GM19351 (cell line): Measurements from ENCODE around the gene FAM120B.
A peak's percentile ranks its signal among the peaks of the same experiment; 100 is the strongest.
"Not testable (repeated sequence)": the region's sequence is repeated elsewhere in the genome, so short reads cannot be mapped to it uniquely, and the experiment has no call there.

Source experiments
- ATAC-seq: cut with Tn5 transposase; IDR thresholded peaks from one replicate; pipeline ENCODE4 v1.9.1; 2021; ENCODE audit warnings: mild to moderate bottlenecking, moderate library complexity; ENCODE audit not compliant: unreplicated experiment

Gene FAM120B

DNA sequence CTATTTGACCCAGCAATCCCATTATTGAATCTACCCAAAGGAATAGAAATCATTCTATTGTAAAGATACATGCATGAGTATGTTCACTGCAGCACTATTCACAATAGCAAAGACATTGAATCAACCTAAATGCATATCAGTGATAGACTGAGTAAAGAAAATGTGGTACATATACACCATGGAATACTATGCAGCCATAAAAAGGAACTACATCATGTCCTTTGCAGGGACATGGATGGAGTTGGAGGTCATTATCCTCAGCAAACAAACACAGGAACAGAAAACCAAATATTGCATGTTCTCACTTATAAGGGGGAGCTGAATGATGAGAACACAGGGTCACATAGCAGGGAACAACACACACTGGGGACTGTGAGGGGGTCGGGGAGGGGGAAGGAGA, 48.6 kb downstream of the FAM120B start:
- ATAC-seq, result not testable (repeated sequence)

DNA sequence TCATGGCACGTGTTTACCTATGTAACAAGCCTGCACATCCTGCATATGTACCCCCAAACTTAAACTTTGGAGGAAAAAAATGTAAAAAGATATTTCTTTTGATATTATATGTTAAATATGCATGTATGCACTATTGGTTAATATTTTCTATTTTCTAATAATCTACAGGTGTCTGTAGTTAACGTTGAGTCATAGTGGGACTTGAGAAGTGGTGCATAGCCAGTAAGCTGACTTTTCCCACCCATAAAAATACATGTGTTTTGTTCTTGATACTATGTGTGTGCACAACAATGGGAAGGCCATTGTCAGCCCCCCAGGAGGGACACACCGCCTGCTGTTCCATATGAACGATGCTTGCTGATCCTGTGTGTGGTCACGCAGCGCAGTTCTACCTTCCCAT, 49.1 kb downstream of the FAM120B start:
- no peak for ATAC-seq

DNA sequence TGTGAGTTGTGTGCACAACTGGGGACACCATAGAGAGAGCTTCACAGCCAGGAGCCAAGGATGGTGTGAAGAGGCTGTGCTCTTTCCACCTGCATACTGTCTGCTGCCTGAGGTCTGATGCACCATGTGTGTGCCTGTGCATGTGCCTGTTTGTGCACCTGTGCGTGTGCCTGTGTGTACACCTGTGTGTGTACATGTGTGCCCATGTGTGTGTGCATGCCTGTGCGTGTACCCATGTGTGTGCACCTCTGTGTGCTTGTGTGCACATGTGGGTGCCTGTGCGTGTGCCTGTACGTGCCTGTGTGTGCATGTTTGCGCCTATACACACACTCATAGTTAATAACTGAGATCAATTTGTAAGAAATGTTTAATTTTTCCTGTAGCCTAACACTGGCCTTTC, 51.3 kb downstream of the FAM120B start:
- ATAC-seq, result no peak

DNA sequence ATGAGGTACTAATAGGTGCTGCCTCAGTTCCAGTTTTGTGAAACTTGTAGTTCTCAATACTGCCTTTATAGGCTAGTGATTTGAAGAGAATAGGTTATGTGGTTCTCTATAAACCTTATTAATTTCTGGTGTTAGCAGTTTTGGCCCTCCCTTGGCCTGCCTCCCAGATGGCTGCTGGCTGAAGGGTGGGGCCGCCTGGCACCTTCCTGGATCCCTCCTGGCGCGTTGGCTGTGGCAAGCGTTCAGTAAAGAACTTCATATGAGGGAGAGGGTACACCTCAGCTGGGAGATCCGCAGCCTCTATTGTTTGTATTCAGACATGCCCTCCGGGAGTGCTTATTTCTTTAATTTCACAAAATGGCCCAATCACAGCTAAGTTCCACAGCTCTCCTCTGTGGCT, 51.9 kb downstream of the FAM120B start:
- ATAC-seq, result no peak

GRCh38 chr6:170360476-170360875, 53.9 kb downstream of the FAM120B start:
- no peak for ATAC-seq

GRCh38 chr6:170361335-170361734, 54.8 kb downstream of the FAM120B start:
- ATAC-seq, result no peak

- no peak for ATAC-seq
Observed at GRCh38 chr6:170362121-170362520, 55.6 kb downstream of the FAM120B start.

DNA sequence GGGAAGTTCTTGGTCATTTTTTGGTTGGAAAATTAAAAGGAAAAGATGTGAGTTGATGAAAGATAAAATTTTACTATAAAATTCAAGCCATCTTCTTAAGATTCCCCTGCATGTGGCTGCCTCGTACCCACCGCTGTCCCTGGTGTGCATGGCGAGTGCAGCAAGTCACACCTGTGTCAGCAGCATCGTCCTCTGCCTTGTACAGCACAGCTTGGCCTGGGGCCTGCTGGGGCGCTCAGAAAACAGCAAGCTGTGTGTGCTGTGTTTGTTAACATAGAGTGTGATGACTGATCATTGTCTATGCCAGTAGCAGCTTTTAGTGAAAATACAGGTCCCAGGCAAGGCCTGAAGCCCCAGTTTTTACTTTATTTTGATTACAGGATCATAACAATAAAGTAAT, 56.7 kb downstream of the FAM120B start:
- ATAC-seq, result no peak

DNA sequence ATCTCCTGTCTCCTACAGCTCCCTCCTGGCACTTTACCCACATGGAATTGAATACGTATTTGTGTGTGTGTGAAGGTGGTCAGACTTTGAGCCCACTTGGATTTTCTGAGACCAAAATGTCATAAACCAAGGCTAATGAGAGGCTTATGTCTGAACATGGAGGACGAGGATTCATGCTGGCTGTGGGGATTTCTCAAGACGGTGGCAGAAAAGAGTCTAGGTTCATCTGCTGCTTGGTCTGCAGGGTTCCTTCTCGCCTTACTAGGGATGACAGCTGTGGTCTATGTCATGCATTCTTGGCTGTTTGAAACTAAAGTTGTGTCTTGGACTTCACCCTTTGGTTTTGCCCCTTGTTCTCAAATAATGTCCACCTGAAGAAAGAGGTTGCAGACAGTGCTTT, 58.6 kb downstream of the FAM120B start:
- no peak for ATAC-seq

DNA sequence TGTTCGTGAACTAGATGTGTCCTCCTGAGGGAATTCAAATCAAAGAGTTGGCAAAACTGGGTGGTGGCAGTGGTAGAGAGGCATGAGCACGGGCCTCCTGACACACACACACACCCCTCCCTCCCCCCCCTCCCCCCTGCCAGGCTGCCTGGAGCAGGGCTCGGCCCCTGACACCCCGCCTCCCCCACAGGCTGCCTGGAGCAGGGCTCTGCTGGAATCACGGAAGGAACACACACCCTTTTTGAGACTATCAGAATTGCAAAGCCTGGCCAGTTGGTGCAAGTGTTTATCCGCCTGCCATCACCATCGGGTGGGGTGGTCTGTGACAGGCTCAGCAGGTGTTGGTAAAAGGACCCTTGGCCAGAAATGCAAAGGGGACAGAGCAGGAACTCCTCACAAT, 59.0 kb downstream of the FAM120B start:
- ATAC-seq, result no peak

DNA sequence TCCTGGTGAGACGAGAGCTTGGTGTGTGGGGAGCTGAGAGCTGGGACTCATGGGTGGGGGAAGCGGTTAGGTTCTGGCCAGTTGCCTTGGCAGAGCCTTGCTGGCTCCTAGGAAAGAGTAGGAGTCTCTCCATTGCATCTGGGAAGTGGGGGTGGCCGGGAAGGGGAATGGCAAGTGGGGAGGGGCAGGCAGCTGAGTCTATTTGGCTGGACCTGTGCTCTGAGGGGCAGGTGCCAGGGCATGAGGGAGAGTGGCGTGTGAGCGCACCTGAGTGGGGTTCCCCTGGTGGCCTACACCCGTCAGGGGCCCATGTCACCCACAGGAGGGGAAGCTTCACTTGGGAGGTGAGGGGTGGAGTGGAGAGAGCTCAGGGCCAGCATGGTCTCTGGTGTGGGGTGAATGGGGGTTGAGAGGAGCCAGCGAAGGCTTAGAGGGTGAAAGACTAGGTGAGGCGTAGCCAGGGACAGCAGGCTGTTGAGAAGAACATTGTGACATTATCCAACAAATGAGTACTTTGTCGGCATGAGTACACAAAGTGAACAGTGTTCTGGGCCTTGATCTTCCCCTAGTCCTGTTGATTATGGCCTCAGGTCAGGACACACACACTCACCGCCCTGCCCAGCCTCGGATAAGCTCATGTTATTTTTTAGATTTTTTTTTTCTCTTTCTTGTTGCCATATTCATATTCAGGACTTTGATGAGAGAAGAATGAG, 59.8 kb downstream of the FAM120B start:
- no peak for ATAC-seq

DNA sequence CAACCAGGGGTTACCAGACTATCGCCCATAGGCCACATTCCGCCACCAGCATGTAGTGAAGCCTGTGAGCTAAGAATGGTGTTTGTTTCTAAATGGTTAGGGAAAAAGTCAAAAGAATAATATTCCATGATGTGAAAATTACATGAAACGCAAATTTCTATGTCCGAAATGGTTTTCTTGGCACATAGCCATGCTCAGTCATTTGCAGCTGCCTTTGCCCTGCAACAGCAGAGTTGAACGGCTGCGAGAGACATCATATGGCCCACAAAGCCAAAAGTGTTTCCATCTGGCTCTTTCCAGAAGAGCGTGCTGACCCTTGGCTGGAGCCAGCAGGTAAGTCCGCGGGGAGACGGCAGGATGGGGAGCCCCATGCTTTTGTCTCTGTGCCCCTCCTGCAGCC, 60.7 kb downstream of the FAM120B start:
- ATAC-seq, result no peak

DNA sequence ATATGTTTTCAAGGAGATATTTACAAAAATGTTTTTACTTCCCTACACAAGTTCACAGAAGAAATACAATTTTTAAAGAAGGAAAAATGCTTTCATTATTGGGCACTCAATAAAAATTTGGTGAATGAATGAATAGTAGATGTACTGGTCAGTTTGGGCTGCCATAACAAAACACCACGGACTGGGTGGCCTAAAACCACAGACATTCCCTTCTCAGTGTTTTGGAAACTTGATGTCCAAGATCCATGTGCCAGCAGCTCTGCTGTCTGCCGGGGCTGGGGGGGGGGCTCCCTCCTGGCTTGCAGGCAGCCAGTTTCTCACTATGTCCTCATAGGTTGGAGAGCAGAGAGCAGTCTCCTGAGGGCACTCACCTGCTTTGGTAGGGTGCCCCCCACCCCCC, 62.0 kb downstream of the FAM120B start:
- ATAC-seq, result no peak

DNA sequence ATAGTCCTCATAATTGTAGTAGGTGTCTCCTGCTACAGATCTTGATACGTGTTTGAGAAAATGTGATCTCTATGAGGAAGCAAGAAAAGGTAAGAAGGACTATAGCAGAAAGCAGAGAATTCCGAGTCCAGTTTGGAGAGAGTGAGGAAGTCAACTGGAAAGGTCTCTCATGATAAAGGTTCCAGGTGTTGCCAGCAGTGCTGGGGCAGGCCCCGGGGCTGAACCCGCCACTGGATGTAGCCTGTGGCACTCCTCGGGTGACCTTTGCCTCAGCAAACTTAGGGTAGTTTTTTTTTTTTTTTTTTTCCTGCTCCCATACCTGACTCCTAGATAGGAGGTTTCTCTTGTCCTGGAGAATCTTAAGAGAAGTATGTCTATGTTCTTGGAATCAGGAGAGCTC, 62.8 kb downstream of the FAM120B start:
- no peak for ATAC-seq

DNA sequence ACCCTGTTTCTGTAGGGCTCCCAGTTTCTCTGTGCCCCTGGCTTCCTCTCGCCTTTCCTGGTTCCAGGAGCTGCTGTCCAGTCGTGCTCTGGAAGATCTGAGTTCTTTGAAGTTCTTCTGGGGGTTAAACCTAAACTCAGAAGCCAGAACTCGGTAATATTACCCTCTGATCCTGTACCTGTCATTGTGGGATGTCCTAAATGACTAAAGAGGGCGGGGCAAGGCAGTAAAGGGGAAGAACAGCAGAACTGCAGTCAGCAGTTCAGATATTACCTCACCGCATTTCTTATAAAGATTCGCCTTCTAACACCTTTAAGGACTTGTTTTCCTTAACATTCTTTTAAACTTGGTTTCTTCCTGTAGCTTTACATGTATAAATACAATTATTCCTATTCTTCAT, 63.9 kb downstream of the FAM120B start:
- ATAC-seq, result peak; percentile 82

DNA sequence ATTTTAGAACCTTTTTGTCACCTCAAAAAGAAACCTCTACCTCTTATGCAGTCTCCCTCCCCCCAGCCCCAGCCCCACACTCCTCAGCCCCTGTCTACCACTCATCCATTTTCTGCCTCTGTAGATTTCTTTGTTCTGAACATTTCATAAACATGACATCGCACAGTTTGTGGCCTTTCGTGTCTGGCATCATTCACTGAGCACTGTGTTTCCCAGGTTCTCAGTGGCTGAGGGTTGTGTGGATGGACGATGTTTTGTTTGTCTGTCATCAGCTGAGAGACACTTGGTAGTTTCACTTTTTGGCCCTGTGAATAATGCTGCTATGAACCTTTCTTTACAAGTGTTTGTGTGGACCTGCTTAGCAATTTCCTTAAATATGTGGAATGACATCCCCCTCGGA, 64.5 kb downstream of the FAM120B start:
- no peak for ATAC-seq

DNA sequence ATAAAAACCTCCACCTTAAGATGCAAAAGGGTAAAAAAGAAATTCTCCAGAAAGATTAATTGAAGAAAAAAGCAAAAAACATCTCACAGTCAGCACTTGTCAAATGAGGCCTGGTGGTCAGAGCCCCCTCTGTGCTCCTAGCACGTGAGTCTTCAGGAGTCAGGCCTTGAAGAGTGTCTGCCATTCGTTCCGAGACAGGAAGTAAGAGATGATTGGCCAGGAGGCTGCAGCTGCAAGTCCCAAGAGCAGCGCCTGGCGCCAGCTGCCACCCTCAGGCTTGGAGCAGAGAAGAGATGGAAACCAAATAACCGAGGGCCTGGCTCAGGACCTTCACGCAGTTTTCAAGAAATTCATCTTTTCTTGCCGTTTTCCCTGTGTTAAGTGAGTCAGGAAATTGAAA, 65.0 kb downstream of the FAM120B start:
- no peak for ATAC-seq

GRCh38 chr6:170372380-170373325, 66.1 kb downstream of the FAM120B start:
- ATAC-seq, result no peak

DNA sequence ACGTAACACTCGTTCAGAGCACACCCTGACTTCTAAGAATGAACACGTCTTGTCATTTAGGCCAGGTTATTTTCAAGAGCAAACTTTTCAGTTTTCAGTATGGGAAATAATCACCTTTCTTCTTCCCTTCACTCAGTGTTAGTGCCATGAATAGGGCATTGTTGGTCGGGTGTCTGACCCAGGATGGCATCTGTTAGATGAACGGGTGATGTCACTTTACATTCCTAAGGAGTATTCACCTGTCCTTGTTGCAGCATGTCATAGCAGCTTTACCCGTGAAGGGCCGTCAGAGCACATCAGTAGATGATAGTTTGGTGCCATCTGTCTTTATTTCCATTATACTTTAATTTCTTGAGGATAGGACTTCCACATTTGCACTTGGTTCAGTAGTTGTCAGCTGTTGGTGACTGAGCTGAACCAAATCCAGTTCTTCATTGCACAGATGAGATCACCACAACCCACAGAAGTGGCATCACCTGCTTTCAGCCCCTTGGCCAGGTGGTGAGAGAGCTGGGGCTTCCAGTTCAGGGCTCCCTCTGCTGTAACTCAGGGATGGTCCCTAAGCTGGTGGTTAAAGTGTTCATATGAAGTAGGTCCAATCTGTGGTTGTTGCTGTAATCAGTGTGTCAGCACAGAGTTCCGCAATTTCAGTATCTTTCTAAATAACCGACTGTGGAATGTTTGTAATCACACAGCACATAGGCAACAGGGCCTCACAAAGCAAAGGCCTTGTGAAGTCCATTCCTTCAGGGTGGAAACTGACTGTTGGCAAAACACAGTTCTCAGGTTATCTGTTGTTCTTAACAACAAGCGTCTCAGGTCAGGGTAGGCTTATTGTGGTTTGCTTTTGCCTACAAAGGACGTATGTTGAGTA, 68.2 kb downstream of the FAM120B start:
- ATAC-seq, result no peak

DNA sequence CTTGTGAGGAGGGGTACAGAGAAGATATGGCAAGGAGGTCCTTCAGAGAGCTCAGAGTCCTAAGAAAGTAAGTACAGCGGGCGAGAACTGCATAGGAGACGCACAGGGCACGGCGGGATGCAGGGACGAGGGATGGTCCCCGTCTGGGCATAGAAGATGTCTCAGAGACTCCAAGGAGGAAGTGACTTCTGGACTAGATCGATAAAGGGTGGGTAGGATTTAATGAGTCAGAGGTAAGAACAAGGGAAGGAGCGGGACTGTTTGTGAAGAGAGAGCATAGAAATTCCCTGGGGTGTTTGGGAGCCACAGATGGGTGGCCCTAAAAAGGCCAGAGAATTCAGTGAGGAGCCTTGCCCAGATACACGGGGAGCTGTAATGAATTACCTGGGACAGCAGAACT, 69.1 kb downstream of the FAM120B start:
- ATAC-seq, result no peak

GRCh38 chr6:170376386-170377043, 70.0 kb downstream of the FAM120B start:
- no peak for ATAC-seq
